Activated CD8-positive, alpha-beta T cell treated with anti-CD3 and anti-CD28 coated beads for 36 hours (primary cell): ENCODE results near the gene CX3CL1. TPM values are rescaled to one million over a fixed set of nuclear protein-coding genes. Genes with fewer than 3 reads are reported as not detected.
"Not testable (repeated sequence)": the region's sequence is repeated elsewhere in the genome, so short reads cannot be mapped to it uniquely, and the experiment has no call there.

Experiments
- ATAC-seq: fragments of 200-7000 bp; cut with Tn5 transposase; one replicate; pipeline ENCODE4 v1.10.0; 2021; ENCODE audit warnings: mild to moderate bottlenecking, moderate library complexity
- CTCF ChIA-PET: fragments of 350-600 bp; sonication (Branson Sonifier 250); formaldehyde crosslinking; loops from one replicate; lab custom pipeline; 2021; ENCODE audit warnings: antibody characterized with exemption; lab: Charles Lee
- POLR2A ChIA-PET: fragments of 350-600 bp; sonication (Branson Sonifier 250); formaldehyde crosslinking; loops from one replicate; lab custom pipeline; 2021; ENCODE audit warnings: antibody characterized with exemption; lab: Charles Lee
- DNase-seq: peaks from one replicate; pipeline ENCODE4 v3.0.0-alpha.2; 2020
- H3K27ac Mint-ChIP-seq: one replicate; pipeline ENCODE4 v1.8.0; 2021; ENCODE audit warnings: mild to moderate bottlenecking, mixed read lengths
- H3K27me3 Mint-ChIP-seq: one replicate; pipeline ENCODE4 v1.8.0; 2021; ENCODE audit warnings: mixed read lengths
- H3K36me3 Mint-ChIP-seq: one replicate; pipeline ENCODE4 v1.8.0; 2021; ENCODE audit warnings: low read depth, mixed read lengths
- H3K4me1 Mint-ChIP-seq: one replicate; pipeline ENCODE4 v1.8.0; 2021; ENCODE audit warnings: low read depth, mixed read lengths
- H3K4me3 Mint-ChIP-seq: one replicate; pipeline ENCODE4 v1.8.0; 2021; ENCODE audit warnings: mild to moderate bottlenecking, moderate library complexity, mixed read lengths
- H3K9me3 Mint-ChIP-seq: one replicate; pipeline ENCODE4 v1.8.0; 2021; ENCODE audit warnings: mixed read lengths
- CTCF ChIP-seq: fragments of 200-600 bp; IDR thresholded peaks from one replicate; pipeline ENCODE4 v1.8.0; 2022; ENCODE audit warnings: antibody characterized with exemption, mild to moderate bottlenecking
- intact Hi-C: fragments of 100-400 bp; cut with micrococcal nuclease; formaldehyde crosslinking; loops from one replicate; pipeline ENCODE4 v1.10.0; 2022
- total RNA-seq, 2 experiments: library from RNA; stranded (reverse); gene quantifications; one replicate each; pipeline ENCODE4 v1.2.3, GENCODE V29; 2021

Gene CX3CL1
- total RNA-seq, 2 experiments from 2014 or later, result 0.09 TPM; not detected in 1

- ATAC-seq (no peak), DNase-seq (no peak)
- no peaks in the 10 kb centered on the region for H3K9me3 Mint-ChIP-seq
- H3K4me1 Mint-ChIP-seq, result peaks cover 21% of the 10 kb centered on the region
- no peak overlapping the region for H3K27ac Mint-ChIP-seq
- POLR2A ChIA-PET, result interaction anchor here (1.1 kb wide), 1 partner anchor 16 kb away, joined by 3 read pairs; no protein-coding TSS in a partner anchor
- no peaks in the 10 kb centered on the region for H3K36me3 Mint-ChIP-seq
- intact Hi-C loops, result no loop called here
- no peak overlapping the region for H3K4me3 Mint-ChIP-seq
- peaks cover 7% of the 10 kb centered on the region for H3K27me3 Mint-ChIP-seq
- CTCF ChIA-PET, result interaction anchor here (1.4 kb wide), 1 partner anchor 46 kb away, joined by 3 read pairs; no protein-coding TSS in a partner anchor
- TF ChIP-seq CTCF, result no peak
Observed at GRCh38 chr16:57371494-57372371, 557 bp upstream of the CX3CL1 start.

- Mint-ChIP-seq H3K27ac (no peak overlapping the region), H3K36me3 (no peaks in the 10 kb centered on the region), H3K4me3 (no peak overlapping the region), H3K4me1 (peaks cover 34% of the 10 kb centered on the region), H3K9me3 (no peaks in the 10 kb centered on the region), H3K27me3 (no peaks in the 10 kb centered on the region)
- no peak for DNase-seq
- intact Hi-C loops, result no loop called here
- ATAC-seq, result no peak
- ChIA-PET POLR2A (interaction anchor here (1.1 kb wide), 1 partner anchor 14 kb away, joined by 3 read pairs; no protein-coding TSS in a partner anchor), CTCF (interaction anchor here (1.0 kb wide), 1 partner anchor 73 kb away, joined by 4 read pairs; no protein-coding TSS in a partner anchor)
- TF ChIP-seq CTCF, result no peak
Observed at GRCh38 chr16:57373117-57373947, 1.0 kb downstream of the CX3CL1 start.

DNA sequence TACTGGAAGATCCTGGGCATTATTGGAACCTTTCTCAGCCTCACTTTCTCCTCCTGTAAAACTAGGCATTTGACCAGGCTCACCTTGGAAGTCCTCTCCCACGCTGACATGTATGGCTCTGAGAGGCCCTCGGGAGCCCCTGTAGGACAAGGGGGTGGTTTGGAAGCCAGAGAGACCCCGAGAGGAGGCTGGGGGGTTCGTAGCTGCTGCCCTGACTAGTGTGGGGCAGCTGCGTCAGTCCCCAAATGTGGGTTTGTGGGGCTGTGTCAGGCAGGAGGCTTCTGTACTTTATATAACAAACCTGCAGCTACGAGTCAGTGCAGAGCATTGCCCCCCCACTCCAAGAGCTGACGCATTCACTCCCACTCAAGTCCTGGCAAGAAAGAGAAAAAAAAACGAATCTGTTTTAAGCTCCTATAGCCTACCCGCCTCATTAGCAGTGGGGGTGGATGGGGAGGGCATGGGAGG lies 1.8 kb downstream of the CX3CL1 start:
- POLR2A ChIA-PET, result no interaction called here
- no peak overlapping the region for H3K4me3 Mint-ChIP-seq
- intact Hi-C loops, result no loop called here
- ATAC-seq (peak; percentile 11), DNase-seq (peak; percentile 77)
- H3K9me3 Mint-ChIP-seq, result no peaks in the 10 kb centered on the region
- no peak for TF ChIP-seq CTCF
- peaks cover 34% of the 10 kb centered on the region for H3K4me1 Mint-ChIP-seq
- no peak overlapping the region for H3K27ac Mint-ChIP-seq
- no peaks in the 10 kb centered on the region for H3K36me3 Mint-ChIP-seq
- H3K27me3 Mint-ChIP-seq, result no peaks in the 10 kb centered on the region
- CTCF ChIA-PET, result interaction anchor here (1.0 kb wide), 1 partner anchor 74 kb away, joined by 4 read pairs; no protein-coding TSS in a partner anchor

DNA sequence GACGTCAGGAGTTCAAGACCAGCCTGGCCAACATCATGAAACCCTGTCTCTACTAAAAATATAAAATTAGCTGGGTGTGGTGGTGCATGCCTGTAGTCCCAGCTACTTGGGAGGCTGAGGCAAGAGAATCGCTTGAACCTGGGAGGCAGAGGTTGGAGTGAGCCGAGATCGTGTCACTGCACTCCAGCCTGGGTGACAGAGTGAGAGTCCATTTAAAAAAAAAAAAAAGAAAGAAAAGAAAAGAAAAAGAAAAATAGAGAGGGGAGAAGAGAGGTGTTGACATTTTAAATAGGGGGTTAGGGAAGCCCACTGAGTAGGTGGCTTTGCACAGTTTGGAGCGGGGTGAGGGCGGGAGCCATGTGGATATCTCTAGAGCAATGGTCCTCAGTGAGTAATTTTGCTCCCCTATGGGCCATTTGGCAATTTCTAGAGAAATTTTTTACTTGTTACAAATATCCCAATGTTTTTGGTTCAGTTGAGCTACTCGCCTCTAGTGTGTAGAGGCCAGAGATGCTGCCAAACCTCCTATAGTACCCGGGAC lies 2.7 kb downstream of the CX3CL1 start:
- ATAC-seq, H3K27me3 Mint-ChIP-seq, DNase-seq, H3K4me3 Mint-ChIP-seq, intact Hi-C loops, H3K36me3 Mint-ChIP-seq, H3K27ac Mint-ChIP-seq, H3K9me3 Mint-ChIP-seq: not testable (repeated sequence)
- CTCF ChIA-PET, result interaction anchor here (3.0 kb wide), 1 partner anchor 43 kb away, joined by 23 read pairs; no protein-coding TSS in a partner anchor
- POLR2A ChIA-PET, result interaction anchor here (0.7 kb wide), 1 partner anchor 161 kb away, joined by 3 read pairs; no protein-coding TSS in a partner anchor
- peaks cover 34% of the 10 kb centered on the region for H3K4me1 Mint-ChIP-seq

GRCh38 chr16:57376313-57376818 lies 4.1 kb downstream of the CX3CL1 start:
- intact Hi-C loops, result no loop called here
- CTCF ChIA-PET, result interaction anchor here (3.0 kb wide), 1 partner anchor 41 kb away, joined by 23 read pairs; no protein-coding TSS in a partner anchor
- H3K4me3 Mint-ChIP-seq, result no peak overlapping the region
- H3K4me1 Mint-ChIP-seq, result peaks cover 41% of the 10 kb centered on the region
- no peaks in the 10 kb centered on the region for H3K36me3 Mint-ChIP-seq
- POLR2A ChIA-PET, result interaction anchor here (0.6 kb wide), 1 partner anchor 45 kb away, joined by 3 read pairs; no protein-coding TSS in a partner anchor
- TF ChIP-seq CTCF, result no peak
- DNase-seq, result no peak
- H3K27ac Mint-ChIP-seq, result no peak overlapping the region
- ATAC-seq, result no peak
- H3K27me3 Mint-ChIP-seq, result no peaks in the 10 kb centered on the region
- no peaks in the 10 kb centered on the region for H3K9me3 Mint-ChIP-seq
